ENCODE results near the gene RBMS2.

RBMS2 gene

GRCh38 chr12:56645201-56645716 lies 123.6 kb downstream of the RBMS2 start:
- H3K4me3 ChIP-seq (ENCODE audit: low read depth, low read length), result peak overlapping the region; percentile 99
- TF ChIP-seq MAX (IDR thresholded peaks at IDR 0.05; ENCODE audit: low read depth, low read length) (no peak), MYC (IDR thresholded peaks at IDR 0.05; ENCODE audit: low read depth, low read length) (no peak), POLR2A (IDR thresholded peaks at IDR 0.05; ENCODE audit: extremely low read depth, insufficient read length) (no peak), CTCF (IDR thresholded peaks at IDR 0.05; ENCODE audit: low read depth, low read length) (no peak)
- peak; percentile 50 for DNase-seq (ENCODE audit: low read depth)
